HUES6 (cell line): Measurements from ENCODE around the gene USP48.
"Not testable (repeated sequence)": the region's sequence is repeated elsewhere in the genome, so short reads cannot be mapped to it uniquely, and the experiment has no call there.

Experiments used
- H3K27ac ChIP-seq: 2 replicates; pipeline ENCODE4 v1.7.0; 2013; ENCODE audit warnings: low read depth, mild to moderate bottlenecking, low read length, inconsistent platforms
- H3K27me3 ChIP-seq: 2 replicates; pipeline ENCODE4 v1.6.1; 2013; ENCODE audit warnings: low read length; ENCODE audit not compliant: control insufficient read depth, insufficient read depth
- H3K36me3 ChIP-seq: 2 replicates; pipeline ENCODE4 v1.6.1; 2013; ENCODE audit warnings: low read length; ENCODE audit not compliant: control insufficient read depth, insufficient read depth
- H3K4me1 ChIP-seq: 2 replicates; pipeline ENCODE4 v1.6.1; 2013; ENCODE audit warnings: low read length; ENCODE audit not compliant: control insufficient read depth, insufficient read depth
- H3K4me3 ChIP-seq: 2 replicates; pipeline ENCODE4 v1.5.1; 2013; ENCODE audit warnings: low read depth, low read length
- H3K9ac ChIP-seq: one replicate; pipeline ENCODE4 v1.6.1; 2013; ENCODE audit warnings: mild to moderate bottlenecking, low read length
- H3K9me3 ChIP-seq: 2 replicates; pipeline ENCODE4 v1.6.1; 2013; ENCODE audit warnings: low read depth, low read length; ENCODE audit not compliant: control insufficient read depth, insufficient read depth

USP48 gene

GRCh38 chr1:21785764-21786163, 2.8 kb upstream of the USP48 start:
- H3K27ac ChIP-seq, H3K9me3 ChIP-seq, H3K4me3 ChIP-seq, H3K9ac ChIP-seq, H3K4me1 ChIP-seq, H3K36me3 ChIP-seq, H3K27me3 ChIP-seq: not testable (repeated sequence)

- Histone ChIP-seq H3K27me3 (no peaks in the 10 kb centered on the region), H3K4me1 (0 out of 2 replicates have a peak, but pooled peaks cover 4% of the 10 kb centered on the region), H3K9me3 (no peaks in the 10 kb centered on the region), H3K4me3 (peak overlapping the region; percentile 89), H3K36me3 (no peaks in the 10 kb centered on the region), H3K9ac (peak overlapping the region; percentile 98), H3K27ac (peak overlapping the region; percentile 99)
Measured at GRCh38 chr1:21783679-21784603, 992 bp upstream of the USP48 start.

- no peaks in the 10 kb centered on the region for H3K9me3 ChIP-seq
- 0 out of 2 replicates have a peak, but pooled peaks cover 4% of the 10 kb centered on the region for H3K4me1 ChIP-seq
- no peaks in the 10 kb centered on the region for H3K36me3 ChIP-seq
- H3K27ac ChIP-seq, result peak overlapping the region; percentile 99; the same call in 1 of the 2 replicates
- H3K9ac ChIP-seq, result peak overlapping the region; percentile 98
- H3K4me3 ChIP-seq, result peak overlapping the region; percentile 89
- H3K27me3 ChIP-seq, result no peaks in the 10 kb centered on the region
Measured at GRCh38 chr1:21782349-21782867, 541 bp downstream of the USP48 start.

GRCh38 chr1:21781815-21782348, 1.1 kb downstream of the USP48 start:
- Histone ChIP-seq H3K9ac (peak overlapping the region; percentile 98), H3K9me3 (no peaks in the 10 kb centered on the region), H3K27ac (peak overlapping the region; percentile 26; the same call in 1 of the 2 replicates), H3K36me3 (no peaks in the 10 kb centered on the region), H3K4me1 (0 out of 2 replicates have a peak, but pooled peaks cover 4% of the 10 kb centered on the region), H3K4me3 (peak overlapping the region; percentile 89), H3K27me3 (no peaks in the 10 kb centered on the region)

GRCh38 chr1:21779613-21780521, 3.1 kb downstream of the USP48 start:
- Histone ChIP-seq H3K4me1 (0 out of 2 replicates have a peak, but pooled peaks cover 4% of the 10 kb centered on the region), H3K27ac (no peak overlapping the region), H3K9ac (no peak overlapping the region), H3K4me3 (no peak overlapping the region), H3K27me3 (no peaks in the 10 kb centered on the region), H3K9me3 (no peaks in the 10 kb centered on the region), H3K36me3 (no peaks in the 10 kb centered on the region)

GRCh38 chr1:21778405-21778727, 4.6 kb downstream of the USP48 start:
- Histone ChIP-seq H3K9me3 (no peaks in the 10 kb centered on the region), H3K27ac (no peak overlapping the region), H3K4me1 (no peaks in the 10 kb centered on the region), H3K4me3 (no peak overlapping the region), H3K36me3 (no peaks in the 10 kb centered on the region), H3K27me3 (no peaks in the 10 kb centered on the region), H3K9ac (no peak overlapping the region)

- not testable (repeated sequence) for H3K27ac ChIP-seq, H3K36me3 ChIP-seq, H3K9ac ChIP-seq, H3K4me3 ChIP-seq, H3K27me3 ChIP-seq, H3K4me1 ChIP-seq, H3K9me3 ChIP-seq
Measured at GRCh38 chr1:21776925-21777324, 6.0 kb downstream of the USP48 start.

- Histone ChIP-seq H3K9ac (no peak overlapping the region), H3K27me3 (no peaks in the 10 kb centered on the region), H3K4me3 (no peak overlapping the region), H3K4me1 (no peaks in the 10 kb centered on the region), H3K36me3 (no peaks in the 10 kb centered on the region), H3K27ac (no peak overlapping the region), H3K9me3 (no peaks in the 10 kb centered on the region)
Measured at GRCh38 chr1:21775985-21776562, 6.9 kb downstream of the USP48 start.

- H3K27me3 ChIP-seq, result no peaks in the 10 kb centered on the region
- H3K4me3 ChIP-seq, result no peak overlapping the region
- no peaks in the 10 kb centered on the region for H3K4me1 ChIP-seq
- no peaks in the 10 kb centered on the region for H3K36me3 ChIP-seq
- no peaks in the 10 kb centered on the region for H3K9me3 ChIP-seq
- no peak overlapping the region for H3K9ac ChIP-seq
- H3K27ac ChIP-seq, result no peak overlapping the region
Measured at GRCh38 chr1:21775550-21775914, 7.4 kb downstream of the USP48 start.

GRCh38 chr1:21774835-21775549, 8.0 kb downstream of the USP48 start:
- H3K27me3 ChIP-seq, result no peaks in the 10 kb centered on the region
- no peak overlapping the region for H3K27ac ChIP-seq
- H3K4me3 ChIP-seq, result no peak overlapping the region
- H3K36me3 ChIP-seq, result no peaks in the 10 kb centered on the region
- no peaks in the 10 kb centered on the region for H3K4me1 ChIP-seq
- no peak overlapping the region for H3K9ac ChIP-seq
- H3K9me3 ChIP-seq, result no peaks in the 10 kb centered on the region
